ENCODE measurements around the gene USO1. TPM values are rescaled to one million over a fixed set of nuclear protein-coding genes. Genes with fewer than 3 reads are reported as not detected.

The USO1 gene
- polyA plus RNA-seq, 1 donor (not counting 4 experiments of a cell fraction or from before 2014, with no cell fraction given) = 75.4 TPM

DNA sequence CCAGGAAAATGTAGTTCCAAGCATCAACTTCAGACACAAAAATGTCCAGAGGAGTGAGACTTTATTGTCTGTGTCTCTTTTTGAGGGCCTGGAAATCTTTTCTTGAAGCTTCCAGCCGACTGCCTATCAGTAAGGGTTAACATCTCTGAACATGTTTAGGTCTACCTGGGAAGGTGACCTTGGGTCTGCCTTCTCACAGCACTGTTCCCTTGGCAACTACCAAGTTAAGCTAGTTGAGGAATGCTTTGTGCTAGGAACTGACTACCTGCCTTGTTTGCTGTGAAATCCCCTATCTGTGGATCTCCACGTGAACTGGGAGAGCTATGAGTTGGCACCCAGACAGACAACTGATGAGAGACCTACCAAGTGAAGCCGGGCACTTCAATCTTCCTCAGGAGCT lies 96.3 kb downstream of the USO1 start:
- H3K27ac ChIP-seq (ENCODE audit: control insufficient read depth, insufficient read depth, low read length) = no peak overlapping the region
- dilution Hi-C loops (cut with MboI; ENCODE audit: extremely low pct_ligation_motif_present, low sequenced_read_pairs) = no loop called here
- no peaks in the 10 kb centered on the region for H3K36me3 ChIP-seq (ENCODE audit: control insufficient read depth in 2 of 2, extremely low read depth in 1 of 2, insufficient read depth in 2 of 2, low read length in 2 of 2)

DNA sequence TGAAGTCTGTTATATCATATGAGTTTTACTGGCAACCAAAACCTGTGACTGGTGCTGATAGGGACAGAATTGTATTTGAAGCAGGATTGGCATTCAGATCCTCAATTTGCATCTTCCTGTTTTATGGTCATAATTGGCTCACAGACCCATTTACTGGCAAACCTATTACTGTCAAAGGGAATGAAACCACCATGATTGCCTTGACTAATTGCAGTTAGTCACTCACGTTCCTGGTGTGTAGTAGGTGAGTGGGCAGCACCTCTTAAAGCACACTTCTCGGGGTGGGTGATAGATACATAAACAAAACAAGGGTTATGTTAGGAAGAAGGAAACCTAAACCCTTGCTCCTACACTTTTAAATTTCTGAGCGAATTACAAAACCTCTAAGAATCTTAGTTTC lies 96.8 kb downstream of the USO1 start:
- Histone ChIP-seq H3K9me3 (ENCODE audit: control insufficient read depth, low read depth, low read length) (no peaks in the 10 kb centered on the region), H2AFZ (ENCODE audit: control insufficient read depth, low read length) (no peak overlapping the region), H3K9me1 (ENCODE audit: control insufficient read depth, extremely low read depth, insufficient read depth, low read length) (no peaks in the 10 kb centered on the region), H3K27ac (ENCODE audit: control insufficient read depth, insufficient read depth, low read length) (no peak overlapping the region), H3K4me1 (ENCODE audit: control insufficient read depth, extremely low read depth, insufficient read depth, low read length) (no peaks in the 10 kb centered on the region), H3K27me3 (ENCODE audit: control insufficient read depth, extremely low read depth, insufficient read depth, low read length) (no peaks in the 10 kb centered on the region), H3K9ac (ENCODE audit: control insufficient read depth, extremely low read depth, insufficient read depth, low read length) (no peak overlapping the region), H3K4me2 (ENCODE audit: control insufficient read depth, extremely low read depth, insufficient read depth, low read depth, low read length) (no peak overlapping the region), H4K20me1 (ENCODE audit: control insufficient read depth, extremely low read depth, insufficient read depth, low read length) (no peaks in the 10 kb centered on the region), H3K4me3 (ENCODE audit: control insufficient read depth in 2 of 3, extremely low read depth in 1 of 3, insufficient read depth in 2 of 3, low read depth in 1 of 3, low read length in 3 of 3) (no peak overlapping the region), H3K36me3 (ENCODE audit: control insufficient read depth in 2 of 2, extremely low read depth in 1 of 2, insufficient read depth in 2 of 2, low read length in 2 of 2) (no peaks in the 10 kb centered on the region), H3K79me2 (ENCODE audit: control insufficient read depth, insufficient read depth, low read length) (no peaks in the 10 kb centered on the region)
- no peak for FAIRE-seq
- dilution Hi-C loops (cut with MboI; ENCODE audit: extremely low pct_ligation_motif_present, low sequenced_read_pairs) = no loop called here
- TF ChIP-seq, protein P1, sequence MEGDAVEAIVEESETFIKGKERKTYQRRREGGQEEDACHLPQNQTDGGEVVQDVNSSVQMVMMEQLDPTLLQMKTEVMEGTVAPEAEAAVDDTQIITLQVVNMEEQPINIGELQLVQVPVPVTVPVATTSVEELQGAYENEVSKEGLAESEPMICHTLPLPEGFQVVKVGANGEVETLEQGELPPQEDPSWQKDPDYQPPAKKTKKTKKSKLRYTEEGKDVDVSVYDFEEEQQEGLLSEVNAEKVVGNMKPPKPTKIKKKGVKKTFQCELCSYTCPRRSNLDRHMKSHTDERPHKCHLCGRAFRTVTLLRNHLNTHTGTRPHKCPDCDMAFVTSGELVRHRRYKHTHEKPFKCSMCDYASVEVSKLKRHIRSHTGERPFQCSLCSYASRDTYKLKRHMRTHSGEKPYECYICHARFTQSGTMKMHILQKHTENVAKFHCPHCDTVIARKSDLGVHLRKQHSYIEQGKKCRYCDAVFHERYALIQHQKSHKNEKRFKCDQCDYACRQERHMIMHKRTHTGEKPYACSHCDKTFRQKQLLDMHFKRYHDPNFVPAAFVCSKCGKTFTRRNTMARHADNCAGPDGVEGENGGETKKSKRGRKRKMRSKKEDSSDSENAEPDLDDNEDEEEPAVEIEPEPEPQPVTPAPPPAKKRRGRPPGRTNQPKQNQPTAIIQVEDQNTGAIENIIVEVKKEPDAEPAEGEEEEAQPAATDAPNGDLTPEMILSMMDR (optimal IDR thresholded peaks at IDR 0.05 in 1 of 3, IDR thresholded peaks at IDR 0.05 in 1 of 3, conservative IDR thresholded peaks at IDR 0.05 in 1 of 3; ENCODE audit: extremely low read depth in 1 of 3, insufficient read depth in 2 of 3, low read length in 3 of 3) = no peak
- TF ChIP-seq EZH2 (IDR thresholded peaks at IDR 0.05; ENCODE audit: low read length) = no peak
- no peak for DNase-seq (ENCODE audit: low read depth, low spot score)

More for the DNA sequence above, 96.3 kb downstream of the USO1 start:
- Histone ChIP-seq H3K9ac (ENCODE audit: control insufficient read depth, extremely low read depth, insufficient read depth, low read length) (no peak overlapping the region), H3K4me3 (ENCODE audit: control insufficient read depth in 2 of 3, extremely low read depth in 1 of 3, insufficient read depth in 2 of 3, low read depth in 1 of 3, low read length in 3 of 3) (no peak overlapping the region), H3K27me3 (ENCODE audit: control insufficient read depth, extremely low read depth, insufficient read depth, low read length) (no peaks in the 10 kb centered on the region), H2AFZ (ENCODE audit: control insufficient read depth, low read length) (no peak overlapping the region), H4K20me1 (ENCODE audit: control insufficient read depth, extremely low read depth, insufficient read depth, low read length) (no peaks in the 10 kb centered on the region), H3K4me1 (ENCODE audit: control insufficient read depth, extremely low read depth, insufficient read depth, low read length) (no peaks in the 10 kb centered on the region), H3K79me2 (ENCODE audit: control insufficient read depth, insufficient read depth, low read length) (no peaks in the 10 kb centered on the region), H3K9me1 (ENCODE audit: control insufficient read depth, extremely low read depth, insufficient read depth, low read length) (no peaks in the 10 kb centered on the region), H3K9me3 (ENCODE audit: control insufficient read depth, low read depth, low read length) (no peaks in the 10 kb centered on the region), H3K4me2 (ENCODE audit: control insufficient read depth, extremely low read depth, insufficient read depth, low read depth, low read length) (no peak overlapping the region)
- FAIRE-seq (no peak), DNase-seq (ENCODE audit: low read depth, low spot score) (no peak)
- no peak for TF ChIP-seq EZH2 (IDR thresholded peaks at IDR 0.05; ENCODE audit: low read length)
- TF ChIP-seq, protein P1 (optimal IDR thresholded peaks at IDR 0.05 in 1 of 3, IDR thresholded peaks at IDR 0.05 in 1 of 3, conservative IDR thresholded peaks at IDR 0.05 in 1 of 3; ENCODE audit: extremely low read depth in 1 of 3, insufficient read depth in 2 of 3, low read length in 3 of 3) = no peak
